Measurements from ENCODE around the gene CBY1. TPM values are rescaled to one million over a fixed set of nuclear protein-coding genes. Genes with fewer than 3 reads are reported as not detected.

CBY1 gene
- total and polyA plus RNA-seq, 10 of the 15 experiments (the other 5 are each of a cell fraction or from before 2014, with no cell fraction given), result 7.3 to 18.6 (median 11.9) TPM

GRCh38 chr22:38638728-38639127 lies 17.7 kb upstream of the CBY1 start (continued):
- no peak for TF ChIP-seq ZBTB11 (CRISPR knock-in tag; IDR thresholded peaks at IDR 0.05)
- TF ChIP-seq JUNB (IDR thresholded peaks at IDR 0.05), result no peak
- no peak for TF ChIP-seq E2F4 (IDR thresholded peaks at IDR 0.05; ENCODE audit: low read depth, low read length)
- TF ChIP-seq MEF2A (IDR thresholded peaks at IDR 0.05; ENCODE audit: insufficient read depth, low read depth, low read length), result no peak
- no peak for TF ChIP-seq ZBED1 (IDR thresholded peaks at IDR 0.05; ENCODE audit: borderline replicate concordance)
- TF ChIP-seq ZBTB33 (IDR thresholded peaks at IDR 0.05), result no peak
- no peak for TF ChIP-seq NRF1 (conservative IDR thresholded peaks at IDR 0.05; ENCODE audit: low read depth, low read length)
- no peak for TF ChIP-seq GABPA (IDR thresholded peaks at IDR 0.05; ENCODE audit: low read depth)
- TF ChIP-seq CEBPZ (IDR thresholded peaks at IDR 0.05; ENCODE audit: low read depth, low read length), result no peak
- TF ChIP-seq SMARCA5 (IDR thresholded peaks at IDR 0.05), result no peak
- TF ChIP-seq STAT1 (conservative IDR thresholded peaks at IDR 0.05), result no peak
